GM19238 (cell line): ENCODE results near the gene GAS1.

Experiments used
- DNase-seq: peaks from one replicate; pipeline ENCODE4 v3.0.0; 2011; ENCODE audit warnings: low spot score; ENCODE audit not compliant: insufficient read length

GAS1 gene

DNA sequence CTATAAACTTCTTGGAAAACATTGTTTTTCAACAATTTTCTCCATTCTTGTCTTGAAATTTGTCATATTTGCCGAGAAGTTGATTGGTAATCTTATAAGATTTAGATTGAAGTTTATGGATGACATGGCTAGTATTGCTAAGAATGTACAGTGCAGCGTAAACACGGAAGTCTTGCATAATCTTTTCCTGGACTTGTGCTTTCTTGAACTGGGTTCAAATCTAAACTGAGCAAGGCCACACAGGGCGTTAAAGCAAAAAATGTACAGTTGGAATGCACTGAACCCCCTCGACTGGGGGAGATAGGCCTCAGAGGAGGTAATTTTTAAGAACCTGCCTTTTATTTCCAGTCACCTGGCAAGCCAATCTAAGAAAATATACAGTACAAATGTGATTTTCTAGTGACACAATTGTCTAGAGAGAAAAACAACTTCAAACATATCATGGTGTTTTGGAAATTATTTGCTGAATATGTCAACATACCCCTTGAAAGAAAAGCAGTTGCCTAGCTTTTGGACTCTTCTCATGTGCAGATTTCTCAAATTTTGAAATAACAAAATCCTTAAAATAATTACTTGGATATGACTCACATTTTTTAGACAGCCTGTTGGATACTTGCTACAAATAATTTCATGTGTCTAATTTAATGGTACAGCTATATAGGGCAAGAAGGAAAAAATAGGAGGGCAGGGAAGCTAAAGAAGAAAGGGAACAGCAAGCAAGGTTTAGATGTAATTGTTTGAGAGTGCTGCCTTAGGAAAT, 18.5 kb upstream of the GAS1 start:
- DNase-seq = no peak

- DNase-seq = no peak
Measured at GRCh38 chr9:86962692-86963091, 15.4 kb upstream of the GAS1 start.

DNA sequence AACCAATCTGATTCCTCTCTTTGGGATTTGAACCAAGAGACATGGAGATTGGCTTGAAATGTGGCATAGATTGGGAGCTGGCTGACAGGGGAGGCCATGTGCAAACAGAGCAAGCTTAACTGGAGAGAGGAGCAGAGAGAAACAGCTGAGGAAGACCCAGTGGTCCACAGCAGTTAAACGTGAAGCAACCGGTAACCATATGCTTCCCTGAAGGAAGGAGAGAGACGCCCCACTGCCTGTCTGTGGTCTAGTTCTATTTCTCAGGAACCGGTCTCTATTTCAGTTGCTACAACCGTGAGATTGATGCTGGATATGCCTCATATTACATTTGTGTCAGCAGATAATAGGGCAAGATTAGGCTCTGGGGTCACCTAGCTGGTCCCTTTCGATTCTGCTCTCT, 13.6 kb upstream of the GAS1 start:
- no peak for DNase-seq

DNA sequence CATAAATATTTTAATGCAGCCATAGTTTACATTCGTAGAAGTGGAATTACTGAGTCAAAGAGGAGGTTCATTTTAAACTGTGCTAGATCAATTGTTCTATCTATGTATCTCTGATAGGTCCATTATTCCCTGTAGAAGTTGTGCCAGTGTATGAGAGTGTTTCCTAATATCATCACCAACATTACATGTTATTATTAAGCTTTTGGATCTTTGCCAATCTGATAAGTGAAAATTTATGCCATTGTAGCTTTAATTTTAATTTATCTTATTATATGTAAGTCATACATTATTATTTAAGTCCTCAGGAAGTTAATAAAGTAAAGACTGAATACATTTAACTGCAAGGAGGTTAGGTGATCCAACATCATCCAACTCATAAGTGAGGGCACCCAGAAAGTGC, 10.9 kb upstream of the GAS1 start:
- no peak for DNase-seq

GRCh38 chr9:86955561-86955960, 8.3 kb upstream of the GAS1 start:
- no peak for DNase-seq

DNA sequence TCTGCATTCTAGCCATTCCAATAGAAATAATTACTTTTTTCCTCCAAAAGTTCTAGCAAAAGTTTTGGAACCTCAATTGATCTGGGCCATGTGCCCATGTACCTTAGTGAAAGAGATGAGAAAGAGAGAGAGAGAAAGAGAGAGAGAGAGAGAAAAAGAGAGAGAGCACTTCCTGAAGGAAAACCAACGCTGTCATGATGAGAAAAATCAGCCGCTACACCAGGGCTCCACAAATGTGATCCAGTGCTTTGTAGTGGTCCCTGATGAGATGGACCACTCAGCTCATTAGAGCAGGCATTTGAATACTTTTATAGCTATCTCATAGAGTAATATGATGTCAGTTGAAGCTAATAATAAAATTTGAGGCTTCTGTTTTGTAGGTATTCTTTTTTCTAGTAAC, 7.7 kb upstream of the GAS1 start:
- no peak for DNase-seq

- DNase-seq = no peak
Measured at GRCh38 chr9:86953181-86953580, 5.9 kb upstream of the GAS1 start.

DNA sequence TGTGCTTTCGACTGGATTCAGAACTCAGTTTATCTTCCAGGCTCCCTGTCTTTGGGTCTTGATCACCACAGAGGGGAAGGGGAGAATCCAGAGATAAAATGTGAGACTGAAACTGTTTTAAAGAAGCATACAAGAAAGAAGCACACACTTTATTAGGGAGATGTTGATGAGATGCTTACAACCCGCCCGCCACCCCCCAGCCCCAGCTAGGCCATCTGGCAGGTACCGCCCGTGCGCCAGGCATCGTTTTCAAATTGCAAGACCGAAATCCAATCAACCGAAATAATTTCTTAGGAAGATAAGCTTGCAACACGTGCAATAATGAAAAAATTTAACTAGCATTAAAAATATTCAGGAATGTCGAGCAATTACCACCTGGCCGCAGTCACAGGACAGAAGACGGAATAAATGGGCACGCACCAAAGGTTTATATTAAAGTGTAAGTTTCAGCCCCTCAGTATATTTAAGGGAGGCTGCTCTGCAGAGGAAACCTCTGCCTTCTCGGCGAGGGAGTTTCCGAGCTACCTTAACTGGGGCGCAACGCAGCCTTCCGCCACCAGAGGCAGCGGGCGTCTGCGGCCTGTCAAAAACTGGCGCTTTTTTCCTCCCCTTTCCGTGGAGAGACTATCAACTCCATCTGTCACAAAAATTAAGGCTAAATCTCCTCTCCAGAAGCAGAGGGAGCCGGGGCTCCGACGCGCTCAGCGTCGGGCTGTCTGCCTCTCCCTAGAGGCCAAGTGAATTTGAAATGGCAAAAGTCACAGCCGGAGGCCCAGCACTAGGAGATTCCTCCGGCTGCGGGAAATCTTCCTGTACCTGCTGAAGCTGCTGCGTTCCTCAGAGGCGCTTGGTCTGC, 996 bp upstream of the GAS1 start:
- DNase-seq = peak; percentile 56

DNA sequence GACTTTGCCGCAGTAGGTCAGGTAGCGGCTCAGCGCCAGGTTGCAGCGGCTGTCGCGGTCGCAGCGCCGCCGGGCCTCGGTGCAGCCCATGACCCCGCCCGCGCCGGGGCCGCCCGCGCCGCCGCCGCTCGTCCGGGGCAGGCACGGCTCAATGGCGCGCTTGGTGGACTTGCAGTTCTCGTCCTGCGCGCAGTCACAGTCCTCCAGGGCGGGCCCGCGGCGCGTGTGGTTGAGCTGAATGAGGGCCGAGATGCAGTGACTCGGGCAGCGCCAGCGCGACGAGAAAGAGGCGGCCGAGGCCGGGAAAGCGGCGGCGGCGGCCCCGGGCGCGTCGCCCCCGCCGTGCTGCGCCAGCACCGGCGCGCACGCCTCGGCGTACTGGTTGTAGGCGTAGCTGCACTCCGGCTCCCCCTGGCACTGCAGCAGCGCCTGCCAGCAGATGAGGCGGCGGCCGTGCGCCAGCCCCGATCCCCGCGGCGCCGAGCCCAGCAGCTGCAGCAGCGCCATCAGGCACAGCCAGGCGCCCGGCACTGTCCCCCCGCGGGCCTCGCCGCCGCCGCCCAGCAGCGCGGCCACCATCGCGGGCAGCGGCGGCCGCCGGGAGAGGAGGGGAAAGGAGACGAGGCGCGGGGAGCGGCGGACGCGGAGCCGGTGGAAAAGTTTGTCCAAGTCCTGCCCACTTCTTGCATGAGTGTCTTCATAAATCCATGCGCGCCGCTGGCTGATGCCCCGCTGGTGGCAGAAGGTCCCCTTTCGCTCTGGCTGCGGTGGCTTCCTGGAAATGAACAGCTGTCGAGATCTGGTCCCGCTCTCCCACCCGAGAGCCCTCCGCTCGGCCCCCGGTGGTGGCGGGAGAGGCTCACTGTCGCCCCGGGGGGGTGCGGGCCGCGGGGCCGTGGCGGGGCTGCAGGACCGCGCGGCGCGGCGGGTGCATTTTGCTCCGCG, 833 bp downstream of the GAS1 start:
- DNase-seq = peak; percentile 15

DNA sequence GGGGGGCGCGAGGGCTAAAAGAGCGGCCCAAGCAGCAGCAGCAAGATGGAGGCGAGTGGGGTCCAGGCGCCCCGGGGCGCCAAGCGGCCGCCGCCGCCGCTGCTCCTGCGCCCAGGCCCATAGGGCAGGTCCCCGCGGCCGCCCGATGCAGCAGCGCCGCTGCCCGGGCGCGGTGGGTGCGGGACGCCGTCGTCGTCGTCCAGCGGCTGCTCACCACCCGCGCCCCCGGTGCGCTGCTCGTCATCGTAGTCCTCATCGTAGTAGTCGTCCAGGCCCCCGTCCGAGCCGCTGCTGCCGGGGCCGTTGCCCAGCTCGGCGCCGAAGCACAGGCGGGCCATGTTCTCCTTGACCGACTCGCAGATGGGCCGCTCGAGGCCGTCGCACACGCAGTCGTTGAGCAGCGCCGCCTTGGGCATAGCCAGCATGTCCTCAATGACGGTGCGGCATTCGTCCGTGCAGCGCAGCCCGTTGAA, 1.5 kb downstream of the GAS1 start:
- DNase-seq = no peak

DNA sequence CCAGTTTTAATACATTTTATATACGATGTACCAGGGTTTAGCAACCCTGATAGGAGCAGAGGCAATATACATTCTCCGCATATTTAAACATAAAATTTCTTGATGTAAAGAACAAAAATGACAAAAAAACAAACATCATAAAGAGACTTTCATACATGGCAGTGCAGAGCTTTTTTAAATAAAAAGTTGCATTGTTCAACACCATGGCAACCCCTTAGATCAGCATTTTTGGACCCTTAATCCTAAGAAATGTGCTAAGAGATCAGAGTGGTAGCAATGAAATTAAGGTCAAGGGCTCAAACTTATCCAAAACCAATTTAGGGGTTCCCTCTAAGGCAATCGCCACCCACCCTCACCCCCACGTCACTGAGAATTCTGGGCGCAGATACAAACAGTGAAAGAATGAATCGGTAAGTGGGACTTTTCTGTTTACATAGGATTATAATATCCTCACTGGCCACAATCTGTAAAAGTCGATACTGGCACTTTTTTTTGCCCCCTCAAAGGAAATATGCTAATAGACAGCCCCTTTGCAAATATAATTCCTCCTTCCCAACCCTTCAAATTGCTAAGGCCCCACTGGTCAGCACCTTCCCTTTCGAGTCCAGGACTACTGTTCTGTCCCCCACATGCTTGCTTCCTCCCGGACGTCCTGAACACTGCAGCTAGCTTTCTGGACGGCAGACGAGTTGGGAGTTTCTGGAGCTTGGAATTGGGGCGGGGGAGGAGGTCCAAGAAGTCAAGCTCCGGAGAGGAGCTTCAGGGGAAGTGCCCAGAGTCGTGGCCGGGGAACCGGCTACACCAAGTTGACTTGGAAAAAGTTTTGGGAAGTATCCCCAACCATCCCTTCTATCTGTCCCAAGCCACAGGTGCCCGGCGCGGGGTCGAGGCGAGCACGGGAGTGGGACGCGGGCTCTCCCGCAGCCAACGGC, 2.2 kb downstream of the GAS1 start:
- DNase-seq = no peak

- DNase-seq = no peak
Measured at GRCh38 chr9:86943201-86944113, 3.8 kb downstream of the GAS1 start.

GRCh38 chr9:86942281-86943200, 4.8 kb downstream of the GAS1 start:
- no peak for DNase-seq

DNA sequence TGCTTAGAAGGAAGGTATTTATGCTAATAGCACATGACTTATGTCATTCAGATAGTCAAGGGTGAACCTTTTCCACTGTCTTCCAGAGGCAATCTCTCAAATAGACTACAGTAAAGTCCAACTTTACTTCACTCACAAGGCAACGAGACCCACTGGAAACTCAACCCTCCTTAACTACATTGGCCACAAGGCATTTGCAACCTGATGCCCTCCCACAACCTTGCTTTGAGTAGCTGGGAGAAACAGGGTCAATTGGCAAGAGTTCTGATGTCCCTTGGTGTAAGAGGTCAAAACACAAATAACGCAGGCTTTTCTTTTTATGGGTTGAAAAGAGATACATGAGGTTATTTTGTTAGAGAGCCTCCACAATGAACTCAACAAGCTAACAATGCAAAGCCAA, 6.1 kb downstream of the GAS1 start:
- DNase-seq = no peak

DNA sequence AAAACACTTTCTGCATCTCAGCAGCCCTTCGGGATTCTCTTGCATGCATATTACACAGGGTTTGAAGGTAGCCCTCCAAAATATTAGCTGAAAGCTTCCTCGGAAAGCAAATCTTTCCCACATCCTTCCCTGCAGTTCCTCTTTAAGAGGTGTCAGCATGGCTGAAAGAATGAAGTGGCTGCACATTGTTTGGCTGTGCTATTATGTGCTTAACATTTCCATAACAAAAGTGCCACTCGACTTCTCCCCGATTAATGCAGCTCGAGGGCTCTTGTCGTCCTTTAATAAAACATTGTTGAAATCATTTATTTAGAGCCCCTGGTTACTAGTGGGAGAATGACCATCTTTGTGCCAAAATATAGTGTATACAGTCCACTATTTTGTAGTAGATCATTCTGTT, 6.5 kb downstream of the GAS1 start:
- no peak for DNase-seq

GRCh38 chr9:86939891-86940290, 7.4 kb downstream of the GAS1 start:
- DNase-seq = no peak

DNA sequence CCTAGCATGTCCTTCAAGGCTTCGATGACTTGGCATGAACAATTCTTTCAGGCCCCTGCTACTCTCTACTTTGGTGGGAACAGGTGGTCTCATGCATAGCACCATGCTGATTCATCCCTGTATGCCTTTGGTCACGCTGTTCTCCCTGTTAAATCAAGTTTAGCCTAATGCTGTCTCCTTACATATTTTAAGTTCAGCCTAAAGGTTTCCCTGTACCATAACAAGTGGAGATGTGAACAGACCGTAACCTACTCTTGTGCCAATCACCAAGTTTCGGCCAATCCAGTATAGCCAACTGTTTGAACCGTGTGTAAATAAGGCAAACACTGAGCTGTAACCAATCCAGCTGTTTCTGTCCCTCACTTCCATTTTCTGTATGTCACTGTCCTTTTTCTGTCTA, 8.0 kb downstream of the GAS1 start:
- no peak for DNase-seq

GRCh38 chr9:86938780-86939179, 8.5 kb downstream of the GAS1 start:
- DNase-seq = no peak
